ENCODE results near the gene WDR33.

GRCh38 chr2:127763776-127764175 is 47.2 kb downstream of the WDR33 start:
- TF ChIP-seq CTCF (conservative IDR thresholded peaks at IDR 0.05; ENCODE audit: low read length): no peak
- TF ChIP-seq EZH2phosphoT487 (IDR thresholded peaks at IDR 0.05; ENCODE audit: borderline replicate concordance, low read depth, low read length): no peak

Data from OCI-LY7 (cell line).